NK-92 treated with Interleukin-12 subunit alpha and Interleukin-12 subunit beta, amount 100 ng/mL, for 24 hours (cell line): ENCODE results near the gene ZNF322.
"Not testable (repeated sequence)": the region's sequence is repeated elsewhere in the genome, so short reads cannot be mapped to it uniquely, and the experiment has no call there.

ENCODE experiments used
- DNase-seq: peaks from one replicate; lab custom pipeline; 2025; lab: John Stamatoyannopoulos, UW

ZNF322 gene

GRCh38 chr6:26659042-26659999, at the start of gene ZNF322:
Gene ZNF322 (minus strand): TSS chr6:26659746. CDS start chr6:26638553, 21,193 bp downstream.
- DNase-seq, result peak; percentile 83

DNA sequence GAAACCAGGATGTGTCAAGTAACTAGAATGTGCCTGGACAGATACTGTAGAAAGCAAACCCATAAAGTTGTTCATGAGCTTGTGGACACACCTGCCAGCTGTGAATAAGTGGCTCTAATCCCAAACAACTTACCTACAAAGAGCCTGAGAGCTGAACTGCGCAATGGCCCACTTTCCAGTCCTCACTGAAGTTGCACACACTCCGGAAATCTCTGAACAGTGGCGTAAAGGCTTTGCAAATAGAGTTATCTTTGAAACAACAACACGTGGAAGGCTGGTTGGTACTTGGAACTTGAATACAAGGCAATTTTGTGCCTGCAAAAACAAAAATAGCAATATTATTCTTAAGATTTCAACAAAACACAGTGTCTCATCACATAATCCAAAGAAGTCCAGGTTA, 46.2 kb upstream of the ZNF322 start:
- not testable (repeated sequence) for DNase-seq

- DNase-seq, result not testable (repeated sequence)
Observed at GRCh38 chr6:26705352-26705751, 45.8 kb upstream of the ZNF322 start.

DNA sequence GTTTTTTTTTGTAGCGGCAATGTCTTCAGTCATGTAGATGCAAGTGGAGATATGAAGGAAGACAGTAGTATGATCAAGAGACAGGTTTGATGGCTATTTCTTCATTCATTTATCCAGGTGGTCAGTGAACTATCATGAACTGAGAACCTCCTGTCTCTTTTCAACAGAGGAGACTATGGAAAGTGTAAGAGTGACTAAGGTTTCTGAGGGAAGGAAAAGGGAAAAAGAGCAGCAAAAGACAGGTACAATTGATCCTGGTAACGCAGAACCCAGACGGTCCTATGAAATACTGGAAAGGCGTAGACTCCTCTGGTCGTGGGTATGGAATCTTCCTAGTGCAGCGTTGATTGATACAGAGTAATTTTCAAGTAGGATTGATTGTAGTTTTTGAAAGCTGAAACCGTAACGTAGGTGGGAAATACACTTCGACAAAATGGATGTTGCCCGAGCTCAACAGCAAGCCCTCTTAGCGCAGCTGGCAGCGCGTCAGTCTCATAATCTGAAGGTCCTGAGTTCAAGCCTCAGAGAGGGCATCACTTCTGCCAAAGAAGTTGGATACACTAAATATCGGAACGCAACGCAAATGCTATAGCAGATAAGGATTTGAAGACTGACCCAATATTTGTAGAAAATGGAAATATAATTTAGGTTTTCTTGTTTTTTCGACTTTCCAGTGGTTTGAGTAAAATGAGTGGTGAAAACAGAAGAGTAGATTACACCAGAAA, 41.6 kb upstream of the ZNF322 start:
- DNase-seq, result not testable (repeated sequence)

DNA sequence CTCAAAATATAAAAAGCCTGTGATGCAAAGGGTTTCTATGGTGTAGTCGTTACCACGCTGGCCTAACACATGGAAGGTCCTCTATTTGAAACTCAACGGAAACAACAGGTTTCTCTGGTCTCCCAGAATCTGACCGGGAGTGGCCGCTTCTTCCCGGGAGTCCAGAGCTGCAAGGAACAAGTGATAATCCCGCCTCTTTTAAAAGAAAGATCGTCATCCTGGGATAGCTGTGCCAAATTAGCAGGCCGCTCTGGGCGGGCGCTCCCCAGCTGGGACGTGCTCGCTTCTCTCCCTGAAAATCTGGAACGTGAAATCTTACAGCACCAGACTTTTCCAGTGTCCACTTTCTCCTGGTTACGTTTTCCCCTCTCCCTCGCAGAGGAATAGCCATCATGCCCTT, 38.0 kb upstream of the ZNF322 start:
- DNase-seq, result not testable (repeated sequence)

- not testable (repeated sequence) for DNase-seq
Observed at GRCh38 chr6:26689324-26689947, 29.9 kb upstream of the ZNF322 start.

DNA sequence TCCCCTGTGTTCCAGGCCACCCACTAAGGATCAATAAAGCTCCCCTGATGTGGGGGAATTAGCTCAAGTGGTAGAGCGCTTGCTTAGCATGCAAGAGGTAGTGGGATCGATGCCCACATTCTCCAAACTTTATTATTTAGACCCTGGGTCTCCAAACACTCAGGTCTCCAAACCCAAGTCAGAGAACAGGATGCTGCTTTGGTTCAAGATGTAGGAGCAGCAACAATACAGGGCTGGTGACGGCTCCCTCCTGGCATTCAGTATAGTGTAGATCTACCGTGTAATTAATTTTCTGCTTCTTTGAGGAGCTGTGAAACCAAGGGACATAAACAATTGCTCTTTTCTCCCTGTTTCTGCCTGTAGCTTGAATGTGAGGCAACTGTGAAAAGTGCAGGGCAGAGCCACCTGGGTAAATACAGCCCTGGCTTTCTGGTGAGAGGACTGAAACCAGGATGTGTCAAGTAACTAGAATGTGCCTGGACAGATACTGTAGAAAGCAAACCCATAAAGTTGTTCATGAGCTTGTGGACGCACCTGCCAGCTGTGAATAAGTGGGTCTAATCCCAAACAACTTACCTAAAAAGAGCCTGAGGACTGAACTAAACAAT, 23.0 kb upstream of the ZNF322 start:
- not testable (repeated sequence) for DNase-seq

- DNase-seq, result not testable (repeated sequence)
Observed at GRCh38 chr6:26673287-26673686, 13.7 kb upstream of the ZNF322 start.

GRCh38 chr6:26670558-26670957, 11.0 kb upstream of the ZNF322 start:
- DNase-seq, result not testable (repeated sequence)

GRCh38 chr6:26670003-26670402, 10.5 kb upstream of the ZNF322 start:
- not testable (repeated sequence) for DNase-seq

GRCh38 chr6:26660000-26660361, 435 bp upstream of the ZNF322 start:
- no peak for DNase-seq

GRCh38 chr6:26657256-26657655, 2.3 kb downstream of the ZNF322 start:
- no peak for DNase-seq

DNA sequence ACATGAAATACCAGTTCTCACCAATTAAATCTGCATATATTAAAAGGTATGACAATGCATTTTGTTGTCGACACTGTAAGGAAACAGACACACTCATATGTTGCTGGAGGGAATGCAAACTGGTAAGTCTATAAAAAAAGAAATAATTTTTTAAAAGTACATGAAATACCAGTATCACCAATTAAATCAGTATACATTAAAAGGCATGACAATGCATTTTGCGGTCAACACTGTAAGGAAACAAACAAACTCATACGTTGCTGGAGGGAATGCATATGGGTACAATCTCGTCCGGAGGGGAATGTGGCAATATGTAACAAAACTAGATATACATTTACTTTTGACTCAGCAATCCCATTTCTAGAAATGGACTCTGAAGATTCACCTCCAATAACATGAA, 6.5 kb downstream of the ZNF322 start:
- DNase-seq, result no peak

GRCh38 chr6:26651133-26651781, 8.3 kb downstream of the ZNF322 start:
- DNase-seq, result no peak

DNA sequence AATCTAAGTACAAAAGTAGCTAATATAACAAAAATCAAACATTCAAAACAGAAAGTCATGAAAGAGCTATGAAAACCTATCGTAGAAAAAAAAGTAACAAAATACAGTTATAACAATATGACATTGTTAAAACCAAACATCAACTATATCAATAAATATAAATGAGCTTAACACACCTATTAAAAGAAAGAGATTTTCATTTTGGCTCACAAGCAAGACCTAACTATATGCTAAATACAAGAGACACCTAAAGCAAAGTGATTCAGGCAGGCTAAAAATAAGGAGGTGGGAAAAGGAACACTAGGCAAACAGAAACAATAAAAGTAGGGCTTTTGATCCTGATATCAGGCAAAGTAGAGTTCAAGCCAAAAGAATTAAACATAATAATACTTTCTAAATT, 13.5 kb downstream of the ZNF322 start:
- DNase-seq, result no peak

DNA sequence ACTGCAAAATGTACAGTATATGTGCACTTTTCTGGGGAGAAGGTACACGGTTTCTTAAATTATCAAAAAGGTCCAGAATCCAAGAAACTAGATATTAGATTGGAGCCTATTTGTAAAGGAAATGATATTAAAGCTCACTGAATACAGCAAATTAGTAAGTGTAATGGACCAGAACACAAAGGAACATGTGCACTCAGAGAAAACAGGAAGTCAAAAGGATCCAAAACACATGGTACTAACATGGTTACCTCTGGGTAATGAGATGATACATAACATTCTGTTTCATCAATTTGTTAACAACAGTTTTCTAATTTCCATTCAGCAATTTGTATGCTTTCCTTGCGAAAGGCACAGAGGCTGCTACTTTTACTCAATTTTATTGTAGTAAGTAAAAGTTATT, 18.7 kb downstream of the ZNF322 start:
- no peak for DNase-seq

DNA sequence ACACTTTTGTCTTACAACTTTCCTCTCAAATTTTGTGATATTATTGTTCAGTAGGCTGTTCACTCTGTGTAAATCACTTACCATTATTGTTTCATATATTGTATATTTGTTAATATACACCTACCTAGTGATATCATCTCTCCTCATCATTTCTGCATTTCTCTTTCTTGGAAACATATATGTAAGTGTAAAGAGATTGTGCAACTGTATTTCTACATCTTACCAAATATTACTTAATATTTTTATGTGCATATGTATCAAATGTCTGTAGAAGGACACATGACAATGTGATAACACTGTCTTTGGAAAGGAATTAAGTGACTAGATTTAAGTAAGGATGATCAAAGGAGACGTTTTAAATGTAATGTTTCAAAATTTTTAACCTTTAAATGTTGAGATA, 30.2 kb downstream of the ZNF322 start:
- DNase-seq, result no peak

DNA sequence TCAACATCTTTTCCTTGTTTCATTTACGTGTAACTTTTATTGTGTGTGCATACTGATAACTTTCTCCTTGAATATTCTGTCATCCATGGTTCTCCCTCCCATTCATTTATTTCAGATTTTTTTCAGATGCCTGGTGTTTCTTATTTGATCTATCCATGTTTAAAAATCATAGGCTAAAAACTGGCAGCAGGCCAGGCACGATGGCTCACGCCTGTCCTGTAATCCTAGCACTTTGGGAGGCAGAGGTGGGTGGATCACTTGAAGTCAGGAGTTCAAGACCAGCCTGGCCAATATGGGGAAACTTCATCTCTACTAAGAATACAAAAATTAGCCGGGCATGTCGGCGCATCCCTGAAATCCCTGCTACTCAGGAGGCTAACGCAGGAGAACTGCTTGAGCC, 31.7 kb downstream of the ZNF322 start:
- DNase-seq, result no peak

DNA sequence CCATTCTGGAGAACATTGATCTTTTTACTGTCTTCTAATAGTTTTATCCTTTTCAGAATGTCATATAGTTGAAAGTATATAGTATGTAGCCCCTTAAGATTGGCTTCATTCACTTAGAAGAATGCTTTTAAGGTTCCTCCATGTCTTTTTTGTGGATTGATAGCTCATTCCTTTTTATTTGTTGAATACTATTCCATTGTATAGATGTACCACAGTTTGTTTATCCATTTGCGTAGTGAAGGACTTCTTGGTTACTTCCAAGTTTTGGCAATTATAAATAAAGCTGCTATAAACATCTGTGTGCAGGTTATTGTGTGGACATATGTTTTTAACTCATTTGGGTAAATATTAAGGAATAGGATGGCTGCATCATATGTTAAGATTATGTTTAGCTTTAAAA, 35.0 kb downstream of the ZNF322 start:
- no peak for DNase-seq

DNA sequence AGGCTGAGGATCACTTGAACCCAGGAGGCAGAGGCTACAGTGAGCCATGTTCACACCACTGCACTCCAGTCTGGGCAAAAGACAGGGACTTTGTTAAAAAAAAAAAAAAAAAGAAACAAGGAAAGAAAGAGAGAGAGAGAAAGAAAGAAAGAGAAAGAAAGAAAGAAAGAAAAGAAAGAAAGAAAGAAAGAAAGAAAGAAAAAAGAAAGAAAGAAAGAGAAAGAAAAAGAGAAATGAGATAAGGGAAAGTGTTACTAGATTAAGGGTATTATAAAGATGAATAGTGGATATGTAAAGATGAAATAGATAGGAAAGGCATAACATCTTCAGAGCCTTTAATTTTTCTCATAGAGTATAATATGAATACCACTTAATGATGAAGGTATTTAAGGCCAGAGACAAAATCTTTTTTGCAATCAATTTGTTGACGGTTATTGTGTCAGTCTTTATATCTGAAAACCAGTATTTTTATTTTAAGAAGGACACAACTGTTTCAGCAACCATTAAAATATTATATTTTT, 36.1 kb downstream of the ZNF322 start:
- DNase-seq, result no peak
